ENCODE results near the gene MTAP.

GRCh38 chr9:21806644-21807043 lies 4.2 kb downstream of the MTAP start:
- no peak for TF ChIP-seq CTCF (IDR thresholded peaks at IDR 0.05; ENCODE audit: insufficient read depth, low read length, poor library complexity, severe bottlenecking)
- TF ChIP-seq EZH2phosphoT487 (conservative IDR thresholded peaks at IDR 0.05; ENCODE audit: low read length), result no peak

Measured in SU-DHL-6 (cell line).